ENCODE measurements around the gene DHRSX. TPM values are rescaled to one million over a fixed set of nuclear protein-coding genes. Genes with fewer than 3 reads are reported as not detected.

DHRSX gene
- total and polyA plus RNA-seq, 2 of the 13 experiments (the other 11 are each of a cell fraction or from before 2014, with no cell fraction given), result 15.5 to 24.3 TPM

- Histone ChIP-seq H3K27me3 (ENCODE audit: control insufficient read depth in 1 of 2, insufficient read depth in 2 of 2, low read length in 2 of 2) (no peaks in the 10 kb centered on the region), H3K4me1 (ENCODE audit: insufficient read depth, low read length) (peaks cover 9% of the 10 kb centered on the region; the same call in 1 of the 2 replicates)
Measured at GRCh38 chrX:2426289-2426882, 74.4 kb downstream of the DHRSX start.

More at GRCh38 chrX:2426289-2426882, 74.4 kb downstream of the DHRSX start:
- peaks cover 0 to 11% of the 10 kb centered on the region in 2 experiments; a peak in 2 of 5 replicates for H3K36me3 ChIP-seq (replicated peaks in 1 of 2; ENCODE audit: control insufficient read depth in 1 of 2, insufficient read depth in 2 of 2, low read length in 2 of 2)
- TF ChIP-seq SMARCC2 (IDR thresholded peaks at IDR 0.05), result no peak
- TF ChIP-seq, protein P1, sequence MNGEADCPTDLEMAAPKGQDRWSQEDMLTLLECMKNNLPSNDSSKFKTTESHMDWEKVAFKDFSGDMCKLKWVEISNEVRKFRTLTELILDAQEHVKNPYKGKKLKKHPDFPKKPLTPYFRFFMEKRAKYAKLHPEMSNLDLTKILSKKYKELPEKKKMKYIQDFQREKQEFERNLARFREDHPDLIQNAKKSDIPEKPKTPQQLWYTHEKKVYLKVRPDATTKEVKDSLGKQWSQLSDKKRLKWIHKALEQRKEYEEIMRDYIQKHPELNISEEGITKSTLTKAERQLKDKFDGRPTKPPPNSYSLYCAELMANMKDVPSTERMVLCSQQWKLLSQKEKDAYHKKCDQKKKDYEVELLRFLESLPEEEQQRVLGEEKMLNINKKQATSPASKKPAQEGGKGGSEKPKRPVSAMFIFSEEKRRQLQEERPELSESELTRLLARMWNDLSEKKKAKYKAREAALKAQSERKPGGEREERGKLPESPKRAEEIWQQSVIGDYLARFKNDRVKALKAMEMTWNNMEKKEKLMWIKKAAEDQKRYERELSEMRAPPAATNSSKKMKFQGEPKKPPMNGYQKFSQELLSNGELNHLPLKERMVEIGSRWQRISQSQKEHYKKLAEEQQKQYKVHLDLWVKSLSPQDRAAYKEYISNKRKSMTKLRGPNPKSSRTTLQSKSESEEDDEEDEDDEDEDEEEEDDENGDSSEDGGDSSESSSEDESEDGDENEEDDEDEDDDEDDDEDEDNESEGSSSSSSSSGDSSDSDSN (CRISPR knock-in tag; IDR thresholded peaks at IDR 0.05), result no peak
- peak; percentile 5; the same call in 1 of the 2 replicates for TF ChIP-seq ATF7 (IDR thresholded peaks at IDR 0.05)
- TF ChIP-seq ATF7 (CRISPR knock-in tag; IDR thresholded peaks at IDR 0.05), result no peak
- TF ChIP-seq, protein P2, sequence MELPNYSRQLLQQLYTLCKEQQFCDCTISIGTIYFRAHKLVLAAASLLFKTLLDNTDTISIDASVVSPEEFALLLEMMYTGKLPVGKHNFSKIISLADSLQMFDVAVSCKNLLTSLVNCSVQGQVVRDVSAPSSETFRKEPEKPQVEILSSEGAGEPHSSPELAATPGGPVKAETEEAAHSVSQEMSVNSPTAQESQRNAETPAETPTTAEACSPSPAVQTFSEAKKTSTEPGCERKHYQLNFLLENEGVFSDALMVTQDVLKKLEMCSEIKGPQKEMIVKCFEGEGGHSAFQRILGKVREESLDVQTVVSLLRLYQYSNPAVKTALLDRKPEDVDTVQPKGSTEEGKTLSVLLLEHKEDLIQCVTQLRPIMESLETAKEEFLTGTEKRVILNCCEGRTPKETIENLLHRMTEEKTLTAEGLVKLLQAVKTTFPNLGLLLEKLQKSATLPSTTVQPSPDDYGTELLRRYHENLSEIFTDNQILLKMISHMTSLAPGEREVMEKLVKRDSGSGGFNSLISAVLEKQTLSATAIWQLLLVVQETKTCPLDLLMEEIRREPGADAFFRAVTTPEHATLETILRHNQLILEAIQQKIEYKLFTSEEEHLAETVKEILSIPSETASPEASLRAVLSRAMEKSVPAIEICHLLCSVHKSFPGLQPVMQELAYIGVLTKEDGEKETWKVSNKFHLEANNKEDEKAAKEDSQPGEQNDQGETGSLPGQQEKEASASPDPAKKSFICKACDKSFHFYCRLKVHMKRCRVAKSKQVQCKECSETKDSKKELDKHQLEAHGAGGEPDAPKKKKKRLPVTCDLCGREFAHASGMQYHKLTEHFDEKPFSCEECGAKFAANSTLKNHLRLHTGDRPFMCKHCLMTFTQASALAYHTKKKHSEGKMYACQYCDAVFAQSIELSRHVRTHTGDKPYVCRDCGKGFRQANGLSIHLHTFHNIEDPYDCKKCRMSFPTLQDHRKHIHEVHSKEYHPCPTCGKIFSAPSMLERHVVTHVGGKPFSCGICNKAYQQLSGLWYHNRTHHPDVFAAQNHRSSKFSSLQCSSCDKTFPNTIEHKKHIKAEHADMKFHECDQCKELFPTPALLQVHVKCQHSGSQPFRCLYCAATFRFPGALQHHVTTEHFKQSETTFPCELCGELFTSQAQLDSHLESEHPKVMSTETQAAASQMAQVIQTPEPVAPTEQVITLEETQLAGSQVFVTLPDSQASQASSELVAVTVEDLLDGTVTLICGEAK (IDR thresholded peaks at IDR 0.05), result 0 out of 2 replicates have a peak, but pooled peaks have one; percentile 1
- TF ChIP-seq, protein P2 (CRISPR knock-in tag; IDR thresholded peaks at IDR 0.05), result no peak
- peak; percentile 88 for TF ChIP-seq ZNF512 (CRISPR knock-in tag; IDR thresholded peaks at IDR 0.05)
- TF ChIP-seq MXD1 (CRISPR knock-in tag; IDR thresholded peaks at IDR 0.05), result no peak
- 0 out of 2 replicates have a peak, but pooled peaks have one; percentile 31 for TF ChIP-seq LCORL (IDR thresholded peaks at IDR 0.05)
- TF ChIP-seq LCORL (CRISPR knock-in tag; IDR thresholded peaks at IDR 0.05), result no peak
- TF ChIP-seq TBP (CRISPR knock-in tag; IDR thresholded peaks at IDR 0.05), result no peak
- H2AFZ ChIP-seq (ENCODE audit: low read length), result no peak overlapping the region
- H3K4me3 ChIP-seq (replicated peaks in 1 of 3; ENCODE audit: insufficient read depth in 1 of 3, low read depth in 2 of 3, low read length in 3 of 3), result no peak overlapping the region
- CTCF ChIA-PET (ENCODE audit: low intra/inter-chr PET ratio, low total read pairs), result no interaction called here
- no peaks in the 10 kb centered on the region for H3K79me2 ChIP-seq (ENCODE audit: insufficient read depth, low read length)
- H3K9ac ChIP-seq (ENCODE audit: insufficient read depth, low read depth, low read length), result no peak overlapping the region
- no peak for FAIRE-seq
- DNase-seq (ENCODE audit: low spot score), result no peak
- H3K9me3 ChIP-seq (ENCODE audit: low read length), result no peaks in the 10 kb centered on the region
- no TSS peak for BruUV-seq (replicated peaks)
- no peak for ATAC-seq
- in situ Hi-C loops (cut with HindIII; ENCODE audit: extremely low pct_ligation_motif_present, low pct_unique_long_range_greater_than_20kb), result no loop called here
- H4K20me1 ChIP-seq (ENCODE audit: insufficient read depth, low read length), result no peaks in the 10 kb centered on the region
- POLR2A ChIA-PET, result no interaction called here
- no peak overlapping the region for H3K27ac ChIP-seq (ENCODE audit: extremely low read length, insufficient read depth, low read length)
- no peak overlapping the region for H3K4me2 ChIP-seq (ENCODE audit: low read depth, low read length)
- intact Hi-C loops (cut with micrococcal nuclease; ENCODE audit: unreplicated experiment), result no loop called here

Measured in HepG2 (cell line).